ENCODE results near the gene PHLDB2.

DNA sequence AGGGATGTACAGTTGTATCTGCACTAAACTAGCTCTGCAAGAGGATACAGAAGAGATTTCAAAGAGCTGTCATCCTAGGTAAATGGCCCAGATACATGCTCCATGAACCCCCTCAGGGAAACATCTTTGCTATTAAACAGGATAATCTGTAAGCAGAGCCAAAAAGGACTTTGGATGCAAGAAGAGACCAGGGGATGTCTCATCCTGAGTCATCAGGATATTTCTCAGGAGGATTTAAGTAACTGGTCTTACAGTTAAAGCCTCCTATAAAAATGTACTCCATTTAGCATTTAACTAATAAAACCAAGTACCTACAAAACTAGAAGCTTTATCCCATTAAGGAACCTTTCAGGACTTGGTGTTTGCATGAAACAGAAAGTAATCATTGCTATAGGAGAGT, 48.2 kb upstream of the PHLDB2 start:
- TF ChIP-seq SMC3 (IDR thresholded peaks at IDR 0.05; ENCODE audit: borderline replicate concordance, low read length), result no peak
- no peak for TF ChIP-seq CHD2 (IDR thresholded peaks at IDR 0.05; ENCODE audit: borderline replicate concordance, low read depth, low read length)
- no peak for TF ChIP-seq KDM1A (IDR thresholded peaks at IDR 0.05; ENCODE audit: borderline replicate concordance)
- no peak for TF ChIP-seq NR2C2 (IDR thresholded peaks at IDR 0.05; ENCODE audit: borderline replicate concordance, control insufficient read depth, insufficient read length, low read depth)
